Tibial artery (tissue), 4 donors: ENCODE measurements around the gene TPD52L2.

ENCODE experiments used
- DNase-seq, 2 donors: peaks; one replicate each; pipeline ENCODE4 v3.0.0-alpha.2; 2019
- H3K27ac ChIP-seq, 2 donors: fragments of 200-600 bp; sonication (generic) in 1 of 2; 1 replicate in 1 of 2; 2 replicates in 1 of 2; pipeline ENCODE4 v1.5.1; 2018 to 2019; ENCODE audit warnings: mild to moderate bottlenecking in 1 of 2
- H3K27me3 ChIP-seq, 2 donors: fragments of 200-600 bp; sonication (generic) in 1 of 2; one replicate each; pipeline versions ENCODE4 v1.5.1 to v1.6.0; 2016 to 2019
- H3K36me3 ChIP-seq, 3 donors: fragments of 200-600 bp; sonication (generic) in 2 of 3; one replicate each; pipeline ENCODE4 v1.5.1; 2016 to 2019; ENCODE audit warnings: mild to moderate bottlenecking in 2 of 3
- H3K4me1 ChIP-seq, 4 donors: fragments of 200-600 bp; sonication (generic) in 2 of 4; 1 replicate in 3 of 4; 2 replicates in 1 of 4; pipeline ENCODE4 v1.5.1; 2016 to 2019
- H3K4me3 ChIP-seq, 2 donors: fragments of 200-600 bp; sonication (generic) in 1 of 2; 1 replicate in 1 of 2; 2 replicates in 1 of 2; pipeline ENCODE4 v1.5.1; 2018 to 2019; ENCODE audit warnings: mild to moderate bottlenecking in 2 of 2
- H3K9me3 ChIP-seq, 3 donors: fragments of 200-600 bp; sonication (generic) in 1 of 3; one replicate each; pipeline ENCODE4 v1.5.1; 2016 to 2019
- CTCF ChIP-seq, 2 experiments: fragments of 200-600 bp in 1 of 2; fragments of 450-650 bp in 1 of 2; IDR thresholded peaks; one replicate each; pipeline ENCODE4 v1.5.1; 2017 to 2019; ENCODE audit warnings: antibody characterized with exemption in 2 of 2, mild to moderate bottlenecking in 1 of 2, moderate library complexity in 1 of 2
- intact Hi-C: fragments of 100-400 bp; cut with DNase I; formaldehyde crosslinking; loops from one replicate; pipeline ENCODE4 v1.15.0; 2023; ENCODE audit warnings: low total_unique reads

TPD52L2 gene

GRCh38 chr20:63843222-63843621, 21.8 kb upstream of the TPD52L2 start:
- no peak for TF ChIP-seq CTCF (IDR thresholded peaks at IDR 0.05)
- peaks cover 0 to 55% of the 10 kb centered on the region in 2 donors for H3K27me3 ChIP-seq
- intact Hi-C loops = no loop called here

GRCh38 chr20:63843778-63844177, 21.3 kb upstream of the TPD52L2 start:
- H3K27ac ChIP-seq = no peak overlapping the region
- peaks cover 0 to 55% of the 10 kb centered on the region in 2 donors for H3K27me3 ChIP-seq
- DNase-seq = no peak
- no peak for TF ChIP-seq CTCF (IDR thresholded peaks at IDR 0.05)
- H3K36me3 ChIP-seq = no peaks in the 10 kb centered on the region
- intact Hi-C loops = no loop called here
- no peak overlapping the region for H3K4me3 ChIP-seq
- H3K4me1 ChIP-seq = peaks cover 0 to 28% (median 12%) of the 10 kb centered on the region in 4 donors
- no peaks in the 10 kb centered on the region for H3K9me3 ChIP-seq

More at GRCh38 chr20:63843222-63843621, 21.8 kb upstream of the TPD52L2 start:
- Histone ChIP-seq H3K27ac (no peak overlapping the region), H3K36me3 (no peaks in the 10 kb centered on the region), H3K4me3 (no peak overlapping the region), H3K4me1 (peaks cover 0 to 26% (median 12%) of the 10 kb centered on the region in 4 donors), H3K9me3 (no peaks in the 10 kb centered on the region)
- no peak for DNase-seq

- H3K4me3 ChIP-seq = no peak overlapping the region
- peaks cover 0 to 28% (median 12%) of the 10 kb centered on the region in 4 donors for H3K4me1 ChIP-seq
Measured at GRCh38 chr20:63844511-63844991, 20.5 kb upstream of the TPD52L2 start.

GRCh38 chr20:63846128-63846771, 18.8 kb upstream of the TPD52L2 start:
- peaks cover 0 to 55% of the 10 kb centered on the region in 2 donors for H3K27me3 ChIP-seq
- peaks cover 0 to 28% (median 12%) of the 10 kb centered on the region in 4 donors for H3K4me1 ChIP-seq
- intact Hi-C loops = no loop called here
- DNase-seq = peak in 1 of 2 donors; percentile 68
- H3K36me3 ChIP-seq = no peaks in the 10 kb centered on the region
- no peaks in the 10 kb centered on the region for H3K9me3 ChIP-seq
- TF ChIP-seq CTCF (IDR thresholded peaks at IDR 0.05) = no peak
- peak overlapping the region in 1 of 2 donors; percentile 14 for H3K4me3 ChIP-seq
- H3K27ac ChIP-seq = no peak overlapping the region

More at GRCh38 chr20:63844511-63844991, 20.5 kb upstream of the TPD52L2 start:
- intact Hi-C loops = no loop called here
- no peak overlapping the region for H3K27ac ChIP-seq
- peaks cover 0 to 55% of the 10 kb centered on the region in 2 donors for H3K27me3 ChIP-seq
- no peak for TF ChIP-seq CTCF (IDR thresholded peaks at IDR 0.05)
- H3K36me3 ChIP-seq = no peaks in the 10 kb centered on the region
- DNase-seq = peak in 1 of 2 donors; percentile 63
- H3K9me3 ChIP-seq = no peaks in the 10 kb centered on the region

- peaks cover 0 to 28% (median 12%) of the 10 kb centered on the region in 4 donors for H3K4me1 ChIP-seq
- H3K27me3 ChIP-seq = peaks cover 0 to 55% of the 10 kb centered on the region in 2 donors
Measured at GRCh38 chr20:63846888-63847236, 18.2 kb upstream of the TPD52L2 start.

More at GRCh38 chr20:63846888-63847236, 18.2 kb upstream of the TPD52L2 start:
- Histone ChIP-seq H3K4me3 (no peak overlapping the region), H3K27ac (no peak overlapping the region), H3K36me3 (no peaks in the 10 kb centered on the region), H3K9me3 (no peaks in the 10 kb centered on the region)
- intact Hi-C loops = no loop called here
- no peak for DNase-seq
- TF ChIP-seq CTCF (IDR thresholded peaks at IDR 0.05) = no peak
